Measurements from ENCODE around the gene CPA5. TPM values are rescaled to one million over a fixed set of nuclear protein-coding genes. Genes with fewer than 3 reads are reported as not detected.

The CPA5 gene
- polyA plus RNA-seq, 1 experiment, result 0.15 TPM

GRCh38 chr7:130346941-130347340, 2.3 kb downstream of the CPA5 start:
- no peak for DNase-seq (ENCODE audit: low read depth)
- H3K36me3 ChIP-seq (ENCODE audit: control insufficient read depth, insufficient read depth, low read length), result no peaks in the 10 kb centered on the region
- no peaks in the 10 kb centered on the region for H3K27me3 ChIP-seq (ENCODE audit: control insufficient read depth, insufficient read depth, low read length)
- no peak for TF ChIP-seq CTCF (IDR thresholded peaks at IDR 0.05; ENCODE audit: insufficient read depth, low read depth, low read length)
- no peak overlapping the region for H3K4me3 ChIP-seq (ENCODE audit: low read depth, low read length)
- ChIA-PET CTCF (interaction anchor here (1.6 to 1.7 kb wide), 2 partner anchors 13 to 69 kb away, joined by 3 to 4 read pairs; no protein-coding TSS in a partner anchor), POLR2A (no interaction called here)

GRCh38 chr7:130349911-130350782, 5.5 kb downstream of the CPA5 start:
- H3K4me3 ChIP-seq (ENCODE audit: low read depth, low read length), result no peak overlapping the region
- no peak for TF ChIP-seq CTCF (IDR thresholded peaks at IDR 0.05; ENCODE audit: insufficient read depth, low read depth, low read length)
- CTCF ChIA-PET, result no interaction called here
- POLR2A ChIA-PET, result interaction anchor here (0.6 kb wide), 1 partner anchor 21 kb away, joined by 6 read pairs; no protein-coding TSS in a partner anchor
- no peaks in the 10 kb centered on the region for H3K27me3 ChIP-seq (ENCODE audit: control insufficient read depth, insufficient read depth, low read length)
- no peak for DNase-seq (ENCODE audit: low read depth)
- no peaks in the 10 kb centered on the region for H3K36me3 ChIP-seq (ENCODE audit: control insufficient read depth, insufficient read depth, low read length)

- DNase-seq (ENCODE audit: low read depth), result no peak
- Histone ChIP-seq H3K27me3 (ENCODE audit: control insufficient read depth, insufficient read depth, low read length) (no peaks in the 10 kb centered on the region), H3K4me3 (ENCODE audit: low read depth, low read length) (no peak overlapping the region), H3K36me3 (ENCODE audit: control insufficient read depth, insufficient read depth, low read length) (no peaks in the 10 kb centered on the region)
- POLR2A ChIA-PET, result no interaction called here
- CTCF ChIA-PET, result no interaction called here
- no peak for TF ChIP-seq CTCF (IDR thresholded peaks at IDR 0.05; ENCODE audit: insufficient read depth, low read depth, low read length)
Measured at GRCh38 chr7:130350945-130351790, 6.6 kb downstream of the CPA5 start.

- no peak for TF ChIP-seq CTCF (IDR thresholded peaks at IDR 0.05; ENCODE audit: insufficient read depth, low read depth, low read length)
- CTCF ChIA-PET, result no interaction called here
- Histone ChIP-seq H3K27me3 (ENCODE audit: control insufficient read depth, insufficient read depth, low read length) (no peaks in the 10 kb centered on the region), H3K4me3 (ENCODE audit: low read depth, low read length) (no peak overlapping the region), H3K36me3 (ENCODE audit: control insufficient read depth, insufficient read depth, low read length) (no peaks in the 10 kb centered on the region)
- no peak for DNase-seq (ENCODE audit: low read depth)
- POLR2A ChIA-PET, result no interaction called here
Measured at GRCh38 chr7:130351791-130352090, 7.1 kb downstream of the CPA5 start.

Measured in BJ (cell line).